Measurements from ENCODE around the gene TSPAN15. TPM values are rescaled to one million over a fixed set of nuclear protein-coding genes. Genes with fewer than 3 reads are reported as not detected.

TSPAN15 gene
- total RNA-seq, 1 experiment from 2014 or later = 7.7 TPM

DNA sequence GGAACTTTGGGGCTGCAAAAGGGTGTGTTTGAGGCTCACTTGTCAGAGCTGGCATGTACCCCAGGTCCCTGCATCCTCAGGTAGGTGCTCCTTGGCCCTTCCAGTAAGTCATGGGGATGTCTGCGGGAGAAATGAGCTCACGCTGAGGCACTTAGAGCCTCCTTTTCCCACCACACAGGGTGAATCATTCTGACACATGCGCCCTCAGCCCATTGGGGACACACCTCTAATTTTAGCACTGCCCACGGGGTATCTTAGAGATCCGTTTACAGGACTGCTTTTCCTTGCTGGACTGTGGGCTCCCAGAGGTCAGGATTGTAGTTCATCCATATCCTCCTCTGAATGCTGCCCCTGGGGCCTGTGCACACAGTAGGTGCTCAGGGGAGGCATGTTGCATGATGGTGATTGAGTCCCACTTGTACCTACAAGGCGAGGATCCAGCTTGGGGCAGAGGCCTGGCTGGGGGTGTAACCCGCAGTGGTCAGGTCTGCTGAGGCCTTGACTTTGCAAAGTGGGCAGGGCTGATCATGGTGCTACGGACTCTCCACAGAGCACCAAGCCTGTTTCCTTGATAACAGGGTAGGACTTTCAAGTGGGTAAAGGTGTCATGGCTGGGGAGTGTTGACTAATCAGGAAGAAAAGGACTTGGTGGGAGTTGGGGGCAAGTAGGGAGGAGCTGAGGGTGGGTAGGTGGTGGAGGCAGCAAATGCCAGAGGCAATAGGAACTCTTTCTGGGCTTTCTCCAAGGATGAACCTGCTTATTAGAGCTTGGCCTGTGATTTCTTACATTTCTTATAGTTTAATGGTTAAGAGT, 5.8 kb downstream of the TSPAN15 start:
- Histone ChIP-seq H3K9me3 (ENCODE audit: control insufficient read depth, low read depth, low read length) (no peaks in the 10 kb centered on the region), H3T11ph (ENCODE audit: low read length) (no peak overlapping the region), H3K4me1 (ENCODE audit: insufficient read depth, low read length) (peaks cover 5% of the 10 kb centered on the region; the same call in 1 of the 2 replicates), H3K23me2 (ENCODE audit: insufficient read length, low read depth, low read length, poor library complexity, severe bottlenecking) (peaks cover under 1% of the 10 kb centered on the region), H2BK12ac (ENCODE audit: insufficient read length, low read depth, low read length) (no peak overlapping the region), H2AFZ (ENCODE audit: low read length) (no peak overlapping the region), H3K56ac (ENCODE audit: insufficient read length, low read depth, low read length) (no peak overlapping the region), H3K79me2 (ENCODE audit: insufficient read depth, low read length) (no peaks in the 10 kb centered on the region), H2BK120ac (ENCODE audit: low read depth, low read length, poor library complexity, severe bottlenecking) (no peak overlapping the region), H2BK5ac (ENCODE audit: insufficient read length, low read length) (no peak overlapping the region), H4K20me1 (ENCODE audit: control insufficient read depth, insufficient read depth, insufficient read length) (no peaks in the 10 kb centered on the region), H3K79me1 (ENCODE audit: insufficient read depth, low read depth, low read length, poor library complexity, severe bottlenecking) (no peaks in the 10 kb centered on the region), H2BK20ac (ENCODE audit: low read depth, low read length, poor library complexity, severe bottlenecking) (no peak overlapping the region), H4K91ac (ENCODE audit: insufficient read length, low read depth, low read length) (no peak overlapping the region), H3K23ac (ENCODE audit: insufficient read length, low read depth, low read length) (no peak overlapping the region), H4K5ac (ENCODE audit: insufficient read length, low read depth, low read length) (no peak overlapping the region), H3K4me2 (ENCODE audit: insufficient read depth, insufficient read length, low read length) (no peak overlapping the region), H3K9ac (ENCODE audit: extremely low read depth, insufficient read length, low read length) (no peak overlapping the region), H3K18ac (ENCODE audit: insufficient read length, low read depth, low read length) (no peak overlapping the region), H3K4ac (ENCODE audit: low read depth, low read length) (no peak overlapping the region), H2AK5ac (ENCODE audit: insufficient read length, low read length) (no peak overlapping the region), H3K14ac (ENCODE audit: insufficient read depth, low read length) (no peak overlapping the region; the same call in 1 of the 2 replicates), H3K27ac (ENCODE audit: insufficient read length, low read depth, low read length) (no peak overlapping the region), H4K8ac (replicated peaks; ENCODE audit: insufficient read length, low read depth, low read length) (no peak overlapping the region), H2BK15ac (ENCODE audit: low read depth, low read length) (no peak overlapping the region), H3K27me3 (ENCODE audit: insufficient read depth, low read length) (peaks cover 10% of the 10 kb centered on the region; the same call in 1 of the 2 replicates)
- no peak for DNase-seq
- Mint-ChIP-seq H3K27ac (no peak overlapping the region), H3K4me3 (no peak overlapping the region), H3K9me3 (no peaks in the 10 kb centered on the region), H3K27me3 (ENCODE audit: low read depth) (peaks cover 22% of the 10 kb centered on the region), H3K4me1 (peaks cover under 1 to 4% of the 10 kb centered on the region in 2 experiments), H3K36me3 (ENCODE audit: insufficient read depth in 1 of 3, low read depth in 3 of 3) (peaks cover 0 to under 1% (median 0%) of the 10 kb centered on the region in 3 experiments; a peak in 2 of 7 replicates)
- WGBS (ENCODE audit: extremely low coverage, insufficient read length, low lambda C conversion rate) = no CpG with 5 or more reads among the region's 8 CpGs
- TF ChIP-seq, protein P1, sequence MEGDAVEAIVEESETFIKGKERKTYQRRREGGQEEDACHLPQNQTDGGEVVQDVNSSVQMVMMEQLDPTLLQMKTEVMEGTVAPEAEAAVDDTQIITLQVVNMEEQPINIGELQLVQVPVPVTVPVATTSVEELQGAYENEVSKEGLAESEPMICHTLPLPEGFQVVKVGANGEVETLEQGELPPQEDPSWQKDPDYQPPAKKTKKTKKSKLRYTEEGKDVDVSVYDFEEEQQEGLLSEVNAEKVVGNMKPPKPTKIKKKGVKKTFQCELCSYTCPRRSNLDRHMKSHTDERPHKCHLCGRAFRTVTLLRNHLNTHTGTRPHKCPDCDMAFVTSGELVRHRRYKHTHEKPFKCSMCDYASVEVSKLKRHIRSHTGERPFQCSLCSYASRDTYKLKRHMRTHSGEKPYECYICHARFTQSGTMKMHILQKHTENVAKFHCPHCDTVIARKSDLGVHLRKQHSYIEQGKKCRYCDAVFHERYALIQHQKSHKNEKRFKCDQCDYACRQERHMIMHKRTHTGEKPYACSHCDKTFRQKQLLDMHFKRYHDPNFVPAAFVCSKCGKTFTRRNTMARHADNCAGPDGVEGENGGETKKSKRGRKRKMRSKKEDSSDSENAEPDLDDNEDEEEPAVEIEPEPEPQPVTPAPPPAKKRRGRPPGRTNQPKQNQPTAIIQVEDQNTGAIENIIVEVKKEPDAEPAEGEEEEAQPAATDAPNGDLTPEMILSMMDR (conservative IDR thresholded peaks at IDR 0.05) = no peak

All from H9 (cell line).